ENCODE results near the gene RABEPK. TPM values are rescaled to one million over a fixed set of nuclear protein-coding genes. Genes with fewer than 3 reads are reported as not detected.

RABEPK gene
- total and polyA plus RNA-seq, 10 of the 15 experiments (the other 5 are each of a cell fraction or from before 2014, with no cell fraction given), result 26.9 to 59.8 (median 39.4) TPM

DNA sequence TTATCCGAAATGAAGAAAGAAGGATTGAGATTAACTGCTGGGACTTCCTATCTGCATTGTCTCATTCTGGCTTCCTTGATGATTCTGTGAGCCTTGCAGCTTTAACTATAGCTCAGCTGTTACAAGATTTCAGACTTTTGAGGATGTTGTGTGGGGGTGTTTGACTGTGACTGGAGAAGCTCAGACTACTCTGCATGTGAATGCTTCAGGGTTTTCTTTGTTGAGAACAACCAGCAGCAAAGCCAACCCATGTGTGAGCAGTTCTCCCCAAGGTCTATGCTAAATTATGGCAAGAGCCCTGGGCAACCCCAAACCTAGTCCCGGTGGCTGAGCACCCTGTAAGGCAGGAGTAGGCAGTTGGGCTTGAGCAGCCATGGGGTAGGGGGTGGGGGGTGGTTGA is 48.6 kb upstream of the RABEPK start:
- no TSS peak for BruUV-seq (replicated peaks)
- Histone ChIP-seq H3K9ac (ENCODE audit: control insufficient read depth, insufficient read depth, low read length) (no peak overlapping the region), H3K4me3 (no peak overlapping the region), H3K27ac (ENCODE audit: control insufficient read depth, insufficient read depth) (no peak overlapping the region), H3K79me2 (ENCODE audit: control insufficient read depth, insufficient read depth, low read length) (no peaks in the 10 kb centered on the region), H3K27me3 (replicated peaks in 1 of 2; ENCODE audit: control insufficient read depth in 2 of 2, insufficient read depth in 2 of 2, low read length in 1 of 2) (no peaks in the 10 kb centered on the region), H3K9me3 (replicated peaks; ENCODE audit: control insufficient read depth, insufficient read depth, low read length) (no peaks in the 10 kb centered on the region), H4K20me1 (ENCODE audit: control insufficient read depth, insufficient read depth) (no peaks in the 10 kb centered on the region), H3K36me3 (ENCODE audit: control insufficient read depth in 2 of 2, insufficient read depth in 2 of 2, low read length in 1 of 2) (peaks cover 6 to 18% of the 10 kb centered on the region in 2 experiments), H3K4me1 (ENCODE audit: control insufficient read depth, insufficient read depth, low read length) (peaks cover under 1% of the 10 kb centered on the region; the same call in 1 of the 2 replicates), H3K4me2 (ENCODE audit: control insufficient read depth, insufficient read depth) (no peak overlapping the region), H2AFZ (ENCODE audit: control insufficient read depth, low read depth, low read length) (no peak overlapping the region)
- FAIRE-seq (no peak), ATAC-seq (no peak), DNase-seq (ENCODE audit: low read depth, low spot score) (no peak)
- ChIA-PET RAD21 (ENCODE audit: unreplicated experiment) (no interaction called here), POLR2A (no interaction called here), SMC1A (ENCODE audit: uncharacterized antibody, unreplicated experiment) (interaction anchor here (0.6 kb wide), 1 partner anchor 229 kb away, joined by 3 read pairs; no protein-coding TSS in a partner anchor), CTCF (no interaction called here)
- intact Hi-C loops (cut with micrococcal nuclease; ENCODE audit: unreplicated experiment), result no loop called here
- TF ChIP-seq MLLT1 (IDR thresholded peaks at IDR 0.05) (no peak), IKZF1 (conservative IDR thresholded peaks at IDR 0.05) (no peak), KLF5 (IDR thresholded peaks at IDR 0.05; ENCODE audit: partially characterized antibody) (no peak), HCFC1 (IDR thresholded peaks at IDR 0.05; ENCODE audit: low read length) (no peak), STAT1 (conservative IDR thresholded peaks at IDR 0.05) (no peak), NFIC (IDR thresholded peaks at IDR 0.05; ENCODE audit: low read depth, low read length) (no peak)
- TF ChIP-seq, protein P1, sequence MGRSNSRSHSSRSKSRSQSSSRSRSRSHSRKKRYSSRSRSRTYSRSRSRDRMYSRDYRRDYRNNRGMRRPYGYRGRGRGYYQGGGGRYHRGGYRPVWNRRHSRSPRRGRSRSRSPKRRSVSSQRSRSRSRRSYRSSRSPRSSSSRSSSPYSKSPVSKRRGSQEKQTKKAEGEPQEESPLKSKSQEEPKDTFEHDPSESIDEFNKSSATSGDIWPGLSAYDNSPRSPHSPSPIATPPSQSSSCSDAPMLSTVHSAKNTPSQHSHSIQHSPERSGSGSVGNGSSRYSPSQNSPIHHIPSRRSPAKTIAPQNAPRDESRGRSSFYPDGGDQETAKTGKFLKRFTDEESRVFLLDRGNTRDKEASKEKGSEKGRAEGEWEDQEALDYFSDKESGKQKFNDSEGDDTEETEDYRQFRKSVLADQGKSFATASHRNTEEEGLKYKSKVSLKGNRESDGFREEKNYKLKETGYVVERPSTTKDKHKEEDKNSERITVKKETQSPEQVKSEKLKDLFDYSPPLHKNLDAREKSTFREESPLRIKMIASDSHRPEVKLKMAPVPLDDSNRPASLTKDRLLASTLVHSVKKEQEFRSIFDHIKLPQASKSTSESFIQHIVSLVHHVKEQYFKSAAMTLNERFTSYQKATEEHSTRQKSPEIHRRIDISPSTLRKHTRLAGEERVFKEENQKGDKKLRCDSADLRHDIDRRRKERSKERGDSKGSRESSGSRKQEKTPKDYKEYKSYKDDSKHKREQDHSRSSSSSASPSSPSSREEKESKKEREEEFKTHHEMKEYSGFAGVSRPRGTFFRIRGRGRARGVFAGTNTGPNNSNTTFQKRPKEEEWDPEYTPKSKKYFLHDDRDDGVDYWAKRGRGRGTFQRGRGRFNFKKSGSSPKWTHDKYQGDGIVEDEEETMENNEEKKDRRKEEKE (IDR thresholded peaks at IDR 0.05), result no peak
- in situ Hi-C loops (cut with MboI), result no loop called here
- WGBS (ENCODE audit: insufficient coverage, insufficient replicate concordance, low lambda C conversion rate, missing lambda C conversion rate), result 98% methylated on average over 2 of the region's 2 CpGs
